ENCODE data around the gene PPARG.

DNA sequence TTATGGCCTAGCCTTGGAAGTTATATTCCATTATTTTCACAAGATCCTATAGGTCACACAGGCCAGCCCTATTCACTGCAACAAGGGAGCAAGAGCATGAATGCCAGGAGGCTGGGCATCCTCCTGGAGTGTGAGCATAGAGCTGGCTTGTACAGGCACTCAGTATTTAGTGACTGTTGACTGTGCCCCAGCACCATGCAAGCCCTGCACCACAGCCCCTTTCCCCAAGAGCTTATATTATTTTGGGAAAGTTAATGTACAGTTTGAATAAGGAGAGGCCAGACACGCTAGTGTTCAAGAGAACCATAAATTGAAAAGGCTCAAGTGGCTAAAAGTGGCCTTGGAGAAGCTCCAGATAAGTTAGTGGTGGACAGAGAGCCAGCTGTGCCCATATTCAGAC is 163.1 kb downstream of the PPARG start:
- no peak for TF ChIP-seq NFYB (IDR thresholded peaks at IDR 0.05; ENCODE audit: insufficient read depth, low read depth, low read length)
- TF ChIP-seq, protein P1, sequence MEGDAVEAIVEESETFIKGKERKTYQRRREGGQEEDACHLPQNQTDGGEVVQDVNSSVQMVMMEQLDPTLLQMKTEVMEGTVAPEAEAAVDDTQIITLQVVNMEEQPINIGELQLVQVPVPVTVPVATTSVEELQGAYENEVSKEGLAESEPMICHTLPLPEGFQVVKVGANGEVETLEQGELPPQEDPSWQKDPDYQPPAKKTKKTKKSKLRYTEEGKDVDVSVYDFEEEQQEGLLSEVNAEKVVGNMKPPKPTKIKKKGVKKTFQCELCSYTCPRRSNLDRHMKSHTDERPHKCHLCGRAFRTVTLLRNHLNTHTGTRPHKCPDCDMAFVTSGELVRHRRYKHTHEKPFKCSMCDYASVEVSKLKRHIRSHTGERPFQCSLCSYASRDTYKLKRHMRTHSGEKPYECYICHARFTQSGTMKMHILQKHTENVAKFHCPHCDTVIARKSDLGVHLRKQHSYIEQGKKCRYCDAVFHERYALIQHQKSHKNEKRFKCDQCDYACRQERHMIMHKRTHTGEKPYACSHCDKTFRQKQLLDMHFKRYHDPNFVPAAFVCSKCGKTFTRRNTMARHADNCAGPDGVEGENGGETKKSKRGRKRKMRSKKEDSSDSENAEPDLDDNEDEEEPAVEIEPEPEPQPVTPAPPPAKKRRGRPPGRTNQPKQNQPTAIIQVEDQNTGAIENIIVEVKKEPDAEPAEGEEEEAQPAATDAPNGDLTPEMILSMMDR (IDR thresholded peaks at IDR 0.05 in 2 of 3, conservative IDR thresholded peaks at IDR 0.05 in 1 of 3; ENCODE audit: control insufficient read depth in 2 of 3, extremely low read depth in 1 of 3, insufficient read depth in 1 of 3, low read depth in 3 of 3, low read length in 3 of 3), result no peak
- no peak for TF ChIP-seq CEBPB (IDR thresholded peaks at IDR 0.05; ENCODE audit: borderline replicate concordance in 1 of 2, low read depth in 2 of 2, low read length in 2 of 2)
- TF ChIP-seq POLR2A (IDR thresholded peaks at IDR 0.05; ENCODE audit: low read depth, low read length), result no peak
- TF ChIP-seq CHD1 (IDR thresholded peaks at IDR 0.05; ENCODE audit: low read depth, low read length), result no peak
- no peak for TF ChIP-seq E2F8 (IDR thresholded peaks at IDR 0.05; ENCODE audit: low read depth, partially characterized antibody)
- no peak for TF ChIP-seq NRF1 (conservative IDR thresholded peaks at IDR 0.05; ENCODE audit: low read depth, low read length)
- no peak for TF ChIP-seq USF2 (IDR thresholded peaks at IDR 0.05; ENCODE audit: borderline replicate concordance, low read depth, low read length)
